Inflammatory macrophage treated with lipopolysaccharide for 4 hours (primary cell): Measurements from ENCODE around the gene KRTAP13-2.

Experiments
- DNase-seq: peaks from one replicate; pipeline ENCODE4 v3.0.0-alpha.2; 2020

The KRTAP13-2 gene, protein sequence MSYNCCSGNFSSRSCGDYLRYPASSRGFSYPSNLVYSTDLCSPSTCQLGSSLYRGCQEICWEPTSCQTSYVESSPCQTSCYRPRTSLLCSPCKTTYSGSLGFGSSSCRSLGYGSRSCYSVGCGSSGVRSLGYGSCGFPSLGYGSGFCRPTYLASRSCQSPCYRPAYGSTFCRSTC

DNA sequence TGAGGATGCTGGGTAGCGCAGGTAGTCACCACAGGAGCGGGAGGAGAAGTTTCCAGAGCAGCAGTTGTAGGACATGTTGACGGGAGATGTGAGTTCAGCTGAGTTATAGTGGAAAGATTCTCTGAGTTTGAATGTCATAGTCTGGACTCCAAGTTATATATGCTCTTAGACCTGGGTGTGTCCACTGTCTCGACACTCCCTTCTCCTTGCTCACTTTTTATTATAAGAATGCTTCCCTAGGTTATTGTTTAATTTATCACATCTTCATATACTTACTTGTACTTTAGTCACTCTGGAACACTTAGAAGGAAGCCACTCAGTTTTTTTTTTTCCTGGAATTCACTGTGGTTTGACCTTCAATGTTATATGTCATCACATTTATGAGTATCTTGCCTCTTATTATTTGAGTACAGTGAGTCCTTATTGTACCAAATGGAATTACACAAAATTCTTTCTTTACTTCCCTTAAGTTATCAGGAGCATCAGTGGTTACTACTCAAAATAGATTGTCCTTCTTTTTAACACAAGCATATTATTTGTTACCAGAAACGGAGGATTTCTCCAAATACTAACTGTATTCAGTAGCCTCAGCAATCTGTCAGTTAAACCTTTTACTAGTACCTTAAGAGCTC lies at the start of gene KRTAP13-2:
Gene KRTAP13-2, minus strand, starts transcription at position 133 of the 632 bp plus-strand sequence. Its CDS starts 58 bp downstream, at position 75.
- DNase-seq = no peak

DNA sequence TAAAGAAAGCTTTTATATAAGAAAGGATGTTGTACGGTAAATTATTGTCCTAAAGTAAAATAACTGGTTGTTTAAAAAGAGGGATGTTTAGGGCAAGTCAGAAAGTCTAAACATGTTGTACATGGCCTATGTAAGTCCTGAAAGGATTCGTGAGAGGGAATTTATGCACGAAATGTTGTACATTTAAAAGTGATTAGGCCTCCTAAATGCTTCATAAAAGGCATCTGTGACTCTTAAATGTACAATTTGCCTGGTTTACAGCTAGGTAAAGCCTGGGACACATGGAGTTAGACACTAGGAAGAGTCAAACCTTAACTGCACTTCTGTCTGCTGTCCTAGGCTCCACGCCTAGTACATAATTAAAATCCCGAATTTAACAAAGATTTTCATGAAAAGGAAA lies 43.9 kb upstream of the KRTAP13-2 start:
- DNase-seq = no peak

DNA sequence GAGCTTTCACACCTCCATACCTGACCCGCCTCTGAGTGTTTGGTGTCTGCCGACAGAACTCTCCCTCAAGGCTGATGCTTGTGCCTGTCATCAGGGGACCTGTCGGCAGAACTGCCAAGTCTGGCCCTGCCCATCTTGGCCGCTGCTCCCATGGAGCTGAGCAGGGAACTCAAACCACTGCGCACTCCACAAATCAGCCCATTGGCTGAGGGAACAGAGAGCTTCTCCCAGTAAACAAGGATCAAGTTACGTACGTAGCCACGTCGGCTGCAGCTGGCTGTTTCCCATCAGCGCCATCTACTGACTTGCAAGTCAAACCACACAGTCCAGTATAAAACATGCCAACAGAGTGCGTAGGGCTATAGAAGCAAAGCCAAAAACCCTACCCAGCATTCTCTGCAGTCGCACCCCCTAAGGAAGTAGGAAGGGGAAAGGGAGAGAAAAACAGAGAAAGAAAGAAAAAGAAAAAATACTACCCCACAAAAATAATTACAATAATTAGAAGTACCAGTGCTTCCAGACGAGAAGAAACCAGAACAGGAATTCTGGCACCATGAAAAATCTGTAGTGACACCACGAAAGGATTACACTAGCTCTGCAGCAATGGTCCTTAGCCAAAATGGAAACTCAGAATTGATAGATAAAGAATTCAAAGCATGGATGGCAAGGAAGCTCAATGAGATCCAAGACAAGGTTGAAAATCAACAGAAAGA lies 36.9 kb upstream of the KRTAP13-2 start:
- peak; percentile 19 for DNase-seq

DNA sequence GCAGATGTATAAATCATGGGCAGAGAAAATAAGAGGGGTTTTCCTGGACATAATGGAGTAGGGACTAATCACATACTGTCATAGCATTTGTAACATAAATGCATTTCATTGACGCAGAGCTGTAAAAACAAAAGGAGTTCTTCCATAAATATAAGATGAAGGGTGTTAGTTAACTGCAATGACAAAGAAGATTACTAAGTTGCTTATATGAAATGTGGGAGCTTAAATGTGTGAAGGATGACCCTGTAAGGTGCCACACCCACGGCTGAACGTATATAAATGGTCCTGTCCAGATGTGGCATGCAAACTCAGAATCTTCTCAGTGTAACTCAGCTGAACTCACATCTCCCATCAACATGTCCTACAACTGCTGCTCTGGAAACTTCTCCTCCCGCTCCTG lies 23.7 kb upstream of the KRTAP13-2 start, which contains the start of gene KRTAP13-1:
Gene KRTAP13-1, plus strand, starts transcription at position 301 of the 400 bp plus-strand sequence. Its CDS starts 56 bp downstream, at position 357.
- DNase-seq = no peak

DNA sequence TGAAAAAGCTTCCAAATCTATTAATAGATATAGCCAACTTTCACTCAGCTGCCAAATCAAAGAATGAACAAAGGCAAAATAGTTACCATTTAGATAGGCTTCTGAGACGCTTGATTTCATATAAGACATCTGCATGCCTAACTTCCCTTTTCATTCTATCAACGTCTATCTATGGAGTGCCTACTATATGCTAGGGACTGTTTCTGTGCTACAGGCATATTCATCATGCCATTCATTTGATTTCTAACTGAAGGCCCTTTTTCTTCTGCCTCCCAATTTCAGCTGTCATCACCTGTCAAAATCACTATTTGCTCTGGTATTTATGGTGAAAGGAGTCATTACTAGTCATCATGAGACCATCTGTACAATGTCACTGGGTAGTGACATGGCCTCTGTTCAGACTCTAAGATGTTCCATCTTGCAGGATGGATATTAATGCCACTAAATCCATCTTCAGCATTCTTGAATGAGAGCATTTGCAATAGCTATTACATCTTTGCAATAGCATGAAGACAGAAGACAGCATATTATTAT lies 19.5 kb upstream of the KRTAP13-2 start:
- DNase-seq = no peak

DNA sequence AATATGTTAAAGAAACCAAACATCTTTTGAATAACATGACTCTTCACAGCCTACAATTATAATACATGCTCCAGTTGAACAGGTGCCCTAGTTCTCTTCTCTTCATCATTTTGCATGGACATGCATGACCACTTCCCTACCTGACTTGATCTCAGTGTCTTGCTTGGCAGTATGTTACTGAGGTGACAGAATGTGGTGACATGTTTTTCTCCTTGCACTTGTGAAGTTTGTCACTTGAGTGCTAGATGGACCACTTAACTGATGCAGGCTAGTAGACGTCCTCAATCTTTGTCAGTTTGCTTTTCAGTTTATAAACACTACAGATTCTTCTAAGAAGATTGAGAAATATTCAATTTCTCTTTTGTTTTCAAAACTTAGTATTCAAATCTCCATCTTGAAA lies 10.1 kb upstream of the KRTAP13-2 start:
- DNase-seq = no peak

DNA sequence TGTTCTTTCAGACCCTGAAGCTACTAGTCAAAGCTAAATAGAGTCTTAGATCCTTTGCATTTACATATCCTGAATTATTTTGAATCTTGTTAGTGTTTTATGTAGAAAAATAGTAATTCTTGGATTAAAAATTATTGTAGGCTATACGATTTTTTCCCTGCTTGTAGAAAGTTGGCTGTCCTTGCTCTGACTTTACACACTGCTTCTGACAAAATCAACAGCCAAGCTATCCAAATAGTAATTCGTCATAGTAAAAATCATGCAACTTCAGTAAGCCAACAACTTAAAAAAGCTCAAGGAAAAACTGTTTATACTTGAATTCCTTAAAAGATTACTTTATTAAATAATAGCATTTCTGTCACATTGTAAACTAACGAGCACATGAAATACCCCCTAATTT lies 16.2 kb downstream of the KRTAP13-2 start:
- no peak for DNase-seq

DNA sequence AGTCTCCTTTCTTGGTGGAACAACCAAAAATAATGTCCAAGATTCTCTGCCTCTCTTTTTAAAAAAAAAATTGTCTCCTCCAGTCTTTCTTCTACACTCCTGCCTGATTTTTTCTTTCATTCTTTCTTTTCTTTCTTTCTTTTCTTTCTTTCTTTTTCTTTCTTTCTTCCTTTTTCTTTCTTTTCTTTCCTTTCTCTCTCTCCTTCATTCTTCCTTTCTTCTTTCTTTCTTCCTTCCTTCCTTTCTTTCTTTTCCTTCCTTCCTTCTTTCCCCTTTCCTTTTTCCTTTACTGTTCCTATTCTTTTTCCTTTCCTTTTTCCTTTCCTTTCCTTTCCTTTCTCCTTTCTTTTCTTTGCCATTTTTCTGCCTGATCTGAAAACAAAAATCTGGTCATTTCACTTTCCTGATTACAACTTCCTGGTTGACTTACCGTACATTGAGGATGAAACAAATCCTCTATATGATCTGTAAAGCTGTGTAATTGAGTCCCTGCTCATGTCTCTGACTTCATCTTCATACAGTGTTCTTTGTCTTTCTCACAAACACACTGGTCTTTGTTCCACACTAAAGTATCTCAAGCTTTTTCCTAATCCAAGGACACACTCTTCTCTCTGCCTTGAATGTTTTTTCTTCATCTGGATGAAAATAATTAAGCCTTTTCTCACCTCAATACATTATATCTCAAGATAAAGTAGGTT lies 17.6 kb downstream of the KRTAP13-2 start:
- DNase-seq = no peak

DNA sequence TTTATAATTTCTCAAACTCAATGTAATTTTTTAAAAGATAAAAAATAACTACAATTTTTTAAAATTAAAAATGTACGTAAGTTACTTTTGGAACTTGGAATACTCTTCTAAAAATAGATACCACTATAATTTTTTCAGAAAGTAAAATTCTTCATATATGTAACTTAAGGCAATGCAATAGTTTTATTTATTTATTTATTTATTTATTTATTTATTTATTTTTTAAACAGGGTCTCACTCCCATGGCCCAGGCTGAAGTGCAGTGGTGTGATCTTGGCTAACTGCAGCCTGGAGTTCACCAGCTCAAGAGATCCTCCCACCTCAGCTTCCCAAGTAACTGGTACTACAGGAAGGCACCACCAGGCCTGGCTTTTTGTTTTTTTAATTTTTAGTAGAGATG lies 20.5 kb downstream of the KRTAP13-2 start:
- DNase-seq = no peak

DNA sequence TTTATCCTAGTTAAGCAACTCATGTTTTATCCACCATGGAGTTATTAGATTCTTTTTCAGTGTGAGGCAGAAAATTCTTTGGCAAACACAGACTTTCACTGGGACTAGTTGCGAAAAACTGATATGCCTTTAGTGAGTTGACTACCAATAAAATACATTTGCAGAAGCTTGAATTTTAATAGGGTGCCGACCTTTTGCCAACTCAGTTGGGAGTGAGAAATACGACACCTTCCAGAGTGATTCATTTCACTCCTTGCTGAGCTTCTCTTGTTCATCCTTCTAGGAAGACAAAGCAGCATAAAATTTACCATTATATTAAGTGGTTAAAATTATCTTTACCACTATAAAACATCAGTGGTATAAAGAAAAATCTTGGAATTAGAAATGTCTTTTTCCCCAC lies 22.5 kb downstream of the KRTAP13-2 start:
- no peak for DNase-seq

DNA sequence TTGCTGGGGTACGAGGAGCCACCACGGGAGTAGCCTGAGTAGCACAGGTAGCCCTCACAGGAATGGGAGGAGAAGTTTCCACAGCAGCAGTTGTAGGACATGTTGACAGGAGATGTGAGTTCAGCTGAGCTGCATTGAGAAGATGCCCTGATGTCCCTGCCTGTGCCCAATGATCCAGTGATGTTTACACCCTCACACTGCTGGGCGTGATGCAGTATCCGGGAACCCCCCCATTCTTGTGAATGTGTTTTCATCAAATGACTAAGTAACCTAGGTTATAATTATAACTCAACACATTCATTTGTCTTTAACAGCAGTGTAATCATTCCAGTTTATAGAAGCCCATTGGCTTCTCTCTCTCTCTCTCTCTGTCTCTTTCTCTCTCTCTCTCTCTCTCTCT lies 23.6 kb downstream of the KRTAP13-2 start, which contains the start of gene KRTAP23-1:
Gene KRTAP23-1, minus strand, starts transcription at position 101 of the 400 bp plus-strand sequence. Its CDS starts 0 bp downstream, at position 101.
- DNase-seq = no peak

DNA sequence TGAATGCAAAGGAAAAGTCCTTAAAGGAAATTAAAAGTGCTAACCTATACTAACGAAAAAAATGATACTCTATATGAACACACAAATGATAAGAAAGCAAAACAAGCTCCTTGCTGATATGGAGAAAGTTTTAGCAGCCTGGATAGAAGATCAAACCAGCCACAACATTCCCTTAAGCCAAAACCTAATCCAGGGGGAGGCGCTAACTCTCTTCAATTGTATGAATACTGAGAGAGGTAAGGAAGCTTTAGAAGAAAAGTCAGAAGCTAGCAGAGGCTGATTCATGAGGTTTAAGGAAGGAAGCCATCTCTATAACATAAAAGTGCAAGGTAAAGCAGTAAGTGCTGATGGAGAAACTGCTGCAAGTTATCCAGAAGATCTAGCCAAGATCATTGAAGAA lies 27.1 kb downstream of the KRTAP13-2 start:
- DNase-seq = no peak

DNA sequence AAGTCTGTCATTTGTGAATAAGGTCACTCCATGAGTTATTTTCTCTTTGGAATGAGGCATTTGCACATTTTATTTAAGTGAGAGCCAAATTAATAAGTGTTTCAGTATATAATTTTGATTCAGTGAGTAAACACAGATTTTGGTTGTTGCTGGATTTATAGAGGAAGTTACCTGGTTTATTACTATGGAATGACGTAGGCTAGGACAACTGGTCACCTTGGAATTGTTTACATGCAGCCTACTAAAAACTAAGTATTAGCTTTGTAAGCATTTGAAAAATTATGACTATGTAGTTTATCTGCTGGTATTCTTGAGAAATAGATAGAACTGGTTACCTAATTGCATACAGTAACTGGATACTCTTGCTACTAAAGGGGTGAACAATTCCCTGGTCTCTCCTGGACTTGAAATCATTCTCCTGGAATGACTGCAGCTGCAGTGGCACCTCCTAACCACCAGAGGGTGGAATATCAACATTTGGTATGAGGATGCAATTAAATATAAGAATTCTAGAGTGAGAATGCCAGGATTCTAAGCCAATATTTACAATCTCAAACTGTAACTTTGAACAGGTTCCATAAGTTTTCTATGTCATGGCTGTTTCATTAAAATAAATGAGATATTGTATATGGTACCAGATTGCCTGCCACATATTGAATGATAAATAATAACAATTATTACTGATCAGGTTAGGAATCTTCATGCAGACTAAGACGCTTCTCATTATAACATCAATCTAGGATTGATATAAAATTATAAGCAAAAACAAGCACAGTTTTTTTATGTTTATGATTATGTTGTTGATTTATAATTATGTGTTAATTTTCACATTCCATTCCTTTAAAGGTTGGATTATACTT lies 31.1 kb downstream of the KRTAP13-2 start:
- DNase-seq = peak; percentile 25

DNA sequence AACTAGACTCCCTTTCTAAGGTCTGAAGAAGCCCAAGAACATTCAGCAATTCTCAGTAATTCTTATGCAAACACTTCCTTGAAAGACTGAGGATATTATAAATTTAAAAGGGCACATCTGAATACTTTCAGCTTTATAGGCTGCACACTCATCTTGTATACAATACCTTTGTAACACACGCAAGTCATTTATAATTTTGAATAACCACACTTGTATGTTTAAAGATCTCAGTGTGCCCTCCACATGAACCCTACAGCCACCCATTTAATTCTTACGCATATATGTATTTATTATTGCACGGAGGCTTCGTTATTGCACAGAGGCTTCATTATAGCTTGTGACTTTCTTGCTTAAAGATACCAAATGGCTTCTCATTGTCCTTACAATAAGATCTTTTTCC lies 33.4 kb downstream of the KRTAP13-2 start:
- DNase-seq = no peak

DNA sequence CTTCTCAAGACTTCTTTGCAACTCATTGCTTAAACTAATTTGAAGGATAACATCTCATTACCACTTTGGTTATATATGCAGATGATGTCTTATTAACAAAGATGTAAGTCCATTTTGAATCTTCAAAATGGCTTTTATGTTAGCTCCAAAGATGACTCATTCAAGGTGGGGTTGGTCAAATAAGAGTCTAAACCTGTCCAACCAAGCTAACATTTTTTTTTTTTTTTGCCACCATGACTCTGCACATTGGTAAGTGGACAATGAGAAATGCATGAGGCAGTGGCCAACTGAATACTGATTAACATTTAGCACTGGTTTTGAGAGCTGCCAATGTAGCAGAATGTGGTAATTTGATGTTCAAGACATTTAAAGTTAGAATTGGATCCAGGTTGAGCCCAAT lies 34.3 kb downstream of the KRTAP13-2 start:
- no peak for DNase-seq

DNA sequence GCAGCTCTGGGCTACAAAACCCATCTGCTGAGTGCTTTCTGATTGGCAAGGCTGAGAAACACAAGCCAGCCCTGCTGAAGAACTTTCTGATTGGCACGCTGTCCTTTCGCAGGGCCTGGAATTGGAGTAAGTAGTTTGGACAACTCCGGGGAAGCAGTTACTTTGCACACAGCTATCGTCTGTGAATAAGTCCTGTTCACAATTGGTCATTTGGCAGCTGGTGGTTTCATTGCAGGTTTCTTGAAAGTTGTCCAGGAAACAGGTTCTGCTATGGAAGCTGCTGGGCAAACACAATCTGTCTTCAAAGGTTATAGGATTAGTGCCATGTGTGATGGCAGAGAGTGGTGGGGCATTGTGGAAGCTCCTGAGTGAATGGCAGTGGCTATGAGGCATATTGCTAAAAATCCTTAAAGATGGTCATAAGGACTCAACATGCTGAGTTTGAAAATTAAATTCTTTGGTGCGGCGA lies 34.8 kb downstream of the KRTAP13-2 start, which contains the start of gene KRTAP27-1:
Gene KRTAP27-1, minus strand, starts transcription at position 419 of the 469 bp plus-strand sequence. Its CDS starts 26 bp downstream, at position 393.
- DNase-seq = no peak

DNA sequence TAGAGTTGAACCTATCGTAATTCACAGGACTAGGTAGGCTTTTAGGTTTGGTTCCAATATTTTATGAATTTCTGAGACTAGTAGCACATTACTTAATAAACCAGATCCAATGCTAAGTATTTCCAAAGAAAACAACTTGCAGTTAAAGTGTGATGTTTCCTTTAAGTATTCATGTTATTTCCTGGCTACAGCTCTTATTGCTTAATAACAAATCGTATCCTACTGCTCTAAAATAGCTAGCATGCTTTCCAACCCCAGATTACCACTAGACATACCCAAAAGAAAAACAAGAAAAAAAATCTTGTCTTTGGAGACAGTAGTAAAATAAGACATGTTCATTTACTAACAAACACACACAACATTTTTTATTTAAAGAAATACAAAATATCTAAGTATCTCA lies 35.5 kb downstream of the KRTAP13-2 start:
- no peak for DNase-seq

DNA sequence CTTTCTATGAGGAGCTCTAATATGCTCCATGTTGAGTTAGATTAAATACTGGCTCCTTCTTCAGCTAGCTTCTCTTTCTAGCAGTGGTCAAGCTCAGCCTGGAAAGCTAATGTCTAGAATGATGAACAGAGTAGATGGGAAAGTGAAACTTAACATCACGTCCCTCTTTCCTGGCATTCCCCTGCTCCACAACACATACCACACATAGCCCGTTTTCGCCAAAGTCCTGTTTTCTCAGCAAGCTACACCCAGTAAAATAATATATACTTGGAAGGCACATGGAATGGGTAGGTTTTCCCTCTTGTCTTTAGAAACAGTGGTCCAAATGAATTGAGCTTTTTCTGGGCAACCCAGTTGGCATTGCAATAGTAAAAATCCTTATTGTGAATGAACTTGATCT lies 38.3 kb downstream of the KRTAP13-2 start:
- DNase-seq = no peak

DNA sequence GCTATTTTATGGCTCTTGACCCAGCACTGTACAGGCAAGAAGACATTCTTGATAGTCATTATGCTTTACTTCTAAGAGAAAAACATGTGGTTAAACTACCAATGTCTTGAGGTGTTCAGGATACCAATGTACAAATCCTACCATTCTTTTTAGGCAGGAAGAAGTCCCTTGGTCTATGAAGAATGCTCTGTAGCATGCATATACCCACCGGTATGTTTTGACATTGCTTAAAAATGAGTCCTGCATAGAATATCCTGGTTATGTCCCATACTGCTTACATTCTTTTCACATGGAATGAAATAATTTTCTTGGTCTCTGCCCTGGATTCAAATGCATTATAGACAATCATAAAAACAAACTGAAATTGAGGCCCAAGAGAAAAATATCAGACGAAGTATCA lies 39.4 kb downstream of the KRTAP13-2 start:
- DNase-seq = no peak

DNA sequence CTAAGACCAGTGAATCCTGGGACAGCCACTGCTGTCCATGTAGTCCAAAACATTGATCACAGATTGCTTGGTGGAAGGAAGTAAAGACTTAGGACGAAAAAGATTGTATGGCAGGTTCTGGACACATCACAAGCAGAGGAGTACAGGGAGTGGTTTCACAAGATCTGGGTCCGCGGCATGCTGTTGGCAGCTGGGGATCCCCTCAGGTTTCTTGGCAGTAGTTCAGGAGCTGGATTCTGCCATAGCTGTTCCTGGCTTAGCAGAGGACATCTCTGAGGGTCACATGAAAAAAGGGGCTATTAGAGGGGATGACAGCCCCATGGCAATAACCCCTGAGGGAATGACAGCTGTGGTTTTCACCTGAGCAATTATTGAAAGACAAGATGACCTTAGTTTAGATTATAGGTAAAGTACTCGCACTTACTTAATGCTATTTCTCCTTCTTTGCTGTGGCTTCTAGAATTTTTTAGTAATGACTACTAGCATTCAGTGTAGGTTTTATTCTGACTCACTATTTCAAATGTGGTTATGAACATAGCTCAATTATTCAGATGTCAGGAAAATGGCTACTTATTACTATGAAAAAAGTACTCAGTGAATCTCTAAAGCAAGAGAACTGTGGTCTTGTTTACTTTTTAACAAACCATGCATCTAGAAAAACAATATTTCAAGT lies 42.7 kb downstream of the KRTAP13-2 start:
- no peak for DNase-seq

DNA sequence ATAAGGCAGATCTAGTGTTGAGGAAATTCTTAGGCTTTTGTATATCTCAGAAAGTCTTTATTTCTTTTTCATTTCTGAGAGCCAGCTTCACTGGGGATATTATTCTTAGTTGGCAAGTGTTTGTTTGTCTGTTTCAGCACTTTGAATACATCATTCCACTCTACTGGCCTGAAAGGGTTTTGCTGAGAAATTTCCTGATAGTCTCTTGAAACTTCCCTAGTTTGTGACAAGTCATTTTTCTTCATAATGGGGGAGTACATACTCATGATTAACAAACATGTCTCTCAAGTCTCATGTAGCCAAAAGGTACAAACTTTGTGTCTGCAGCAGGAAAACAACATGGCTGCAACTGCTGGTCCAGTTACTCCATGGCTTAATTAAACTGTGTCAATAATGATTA lies 45.7 kb downstream of the KRTAP13-2 start:
- DNase-seq = no peak
